MCF 10A (cell line): ENCODE data around the gene TYMS. TPM values are rescaled to one million over a fixed set of nuclear protein-coding genes. Genes with fewer than 3 reads are reported as not detected.

Experiments
- BruUV-seq: library from RNA; stranded (reverse); fragments of 400-500 nt; replicated peaks from 2 replicates; lab custom pipeline; 2021; lab: Mats Ljungman, UMichigan
- CTCF ChIA-PET: fragments of 300-600 bp; sonication (Branson Sonifier 250); formaldehyde crosslinking; extraction: SDS; loops from one replicate; lab custom pipeline; 2021; ENCODE audit warnings: antibody characterized with exemption, inconsistent platforms; lab: Yijun Ruan, JAX
- POLR2A ChIA-PET: fragments of 300-600, 350-650 bp; sonication (Branson Sonifier 250); formaldehyde crosslinking; extraction: SDS; loops from one replicate; lab custom pipeline; 2020; ENCODE audit warnings: antibody characterized with exemption, inconsistent platforms; lab: Yijun Ruan, JAX
- DNase-seq: peaks from one replicate; pipeline ENCODE4 v3.0.0-alpha.2; 2018; ENCODE audit not compliant: unreplicated experiment
- H3K27ac Mint-ChIP-seq: one replicate; pipeline ENCODE4 v1.8.0; 2022; ENCODE audit warnings: mild to moderate bottlenecking, low read depth, mixed read lengths; ENCODE audit not compliant: unreplicated experiment
- H3K27me3 Mint-ChIP-seq: one replicate; pipeline ENCODE4 v1.8.0; 2022; ENCODE audit warnings: mixed read lengths; ENCODE audit not compliant: insufficient read depth, unreplicated experiment
- H3K36me3 Mint-ChIP-seq: one replicate; pipeline ENCODE4 v1.8.0; 2022; ENCODE audit warnings: mild to moderate bottlenecking, moderate library complexity, mixed read lengths; ENCODE audit not compliant: insufficient read depth, unreplicated experiment
- H3K4me1 Mint-ChIP-seq: one replicate; pipeline ENCODE4 v1.8.0; 2022; ENCODE audit warnings: mixed read lengths; ENCODE audit not compliant: insufficient read depth, unreplicated experiment
- H3K4me3 Mint-ChIP-seq: one replicate; pipeline ENCODE4 v1.8.0; 2022; ENCODE audit warnings: mild to moderate bottlenecking, moderate library complexity, mixed read lengths; ENCODE audit not compliant: unreplicated experiment
- H3K9me3 Mint-ChIP-seq: one replicate; pipeline ENCODE4 v1.8.0; 2022; ENCODE audit warnings: mixed read lengths; ENCODE audit not compliant: unreplicated experiment
- CTCF ChIP-seq: fragments of 200-600 bp; IDR thresholded peaks from one replicate; pipeline ENCODE4 v1.8.0; 2022; ENCODE audit warnings: antibody characterized with exemption, mild to moderate bottlenecking; ENCODE audit not compliant: unreplicated experiment
- intact Hi-C: fragments of 100-400 bp; cut with micrococcal nuclease; formaldehyde crosslinking; loops from 2 replicates; pipeline ENCODE4 v1.14.1; 2022
- total RNA-seq: library from RNA; stranded (reverse); gene quantifications from 2 replicates; pipeline ENCODE4 v1.2.3, GENCODE V29; 2022

Gene TYMS
- total RNA-seq, 1 experiment from 2014 or later, result 57.0 TPM

- DNase-seq, result no peak
- Mint-ChIP-seq H3K27me3 (no peaks in the 10 kb centered on the region), H3K36me3 (peaks cover 87% of the 10 kb centered on the region), H3K4me3 (no peak overlapping the region), H3K4me1 (peaks cover 6% of the 10 kb centered on the region), H3K27ac (no peak overlapping the region), H3K9me3 (no peaks in the 10 kb centered on the region)
- ChIA-PET POLR2A (interaction anchor here (0.9 kb wide), 2 partner anchors 9 to 48 kb away, joined by 3 read pairs; no protein-coding TSS in a partner anchor), CTCF (interaction anchor here (0.6 to 1.1 kb wide), 3 partner anchors 11 to 1556 kb away, joined by 3 to 4 read pairs (median 3); no protein-coding TSS in a partner anchor)
- intact Hi-C loops, result no loop called here
- no TSS peak for BruUV-seq
- no peak for TF ChIP-seq CTCF
These were observed 25.4 kb downstream of the TYMS start for GRCh38 chr18:682833-683232.

GRCh38 chr18:683531-683930, 26.1 kb downstream of the TYMS start:
- Mint-ChIP-seq H3K36me3 (peaks cover 88% of the 10 kb centered on the region), H3K27ac (no peak overlapping the region), H3K27me3 (no peaks in the 10 kb centered on the region), H3K4me3 (no peak overlapping the region), H3K4me1 (peaks cover 6% of the 10 kb centered on the region), H3K9me3 (no peaks in the 10 kb centered on the region)
- no peak for TF ChIP-seq CTCF
- no peak for DNase-seq
- no TSS peak for BruUV-seq
- intact Hi-C loops, result no loop called here
- CTCF ChIA-PET, result interaction anchor here (1.0 to 1.1 kb wide), 2 partner anchors 16 to 156 kb away, joined by 3 read pairs; no protein-coding TSS in a partner anchor
- POLR2A ChIA-PET, result interaction anchor here (0.9 kb wide), 2 partner anchors 10 to 48 kb away, joined by 3 read pairs; no protein-coding TSS in a partner anchor

- ChIA-PET POLR2A (interaction anchor here (1.8 kb wide), 1 partner anchor 17 kb away, joined by 5 read pairs; no protein-coding TSS in a partner anchor), CTCF (interaction anchor here (0.6 to 1.5 kb wide), 5 partner anchors 50 to 154 kb away, joined by 3 to 8 read pairs (median 3); no protein-coding TSS in a partner anchor)
- no peak for TF ChIP-seq CTCF
- no peak overlapping the region for H3K27ac Mint-ChIP-seq
- peaks cover 6% of the 10 kb centered on the region for H3K4me1 Mint-ChIP-seq
- intact Hi-C loops, result no loop called here
- H3K27me3 Mint-ChIP-seq, result no peaks in the 10 kb centered on the region
- no peak overlapping the region for H3K4me3 Mint-ChIP-seq
- no TSS peak for BruUV-seq
- H3K9me3 Mint-ChIP-seq, result no peaks in the 10 kb centered on the region
- DNase-seq, result no peak
- peaks cover 87% of the 10 kb centered on the region for H3K36me3 Mint-ChIP-seq
These were observed 28.0 kb downstream of the TYMS start for GRCh38 chr18:685438-685837.

DNA sequence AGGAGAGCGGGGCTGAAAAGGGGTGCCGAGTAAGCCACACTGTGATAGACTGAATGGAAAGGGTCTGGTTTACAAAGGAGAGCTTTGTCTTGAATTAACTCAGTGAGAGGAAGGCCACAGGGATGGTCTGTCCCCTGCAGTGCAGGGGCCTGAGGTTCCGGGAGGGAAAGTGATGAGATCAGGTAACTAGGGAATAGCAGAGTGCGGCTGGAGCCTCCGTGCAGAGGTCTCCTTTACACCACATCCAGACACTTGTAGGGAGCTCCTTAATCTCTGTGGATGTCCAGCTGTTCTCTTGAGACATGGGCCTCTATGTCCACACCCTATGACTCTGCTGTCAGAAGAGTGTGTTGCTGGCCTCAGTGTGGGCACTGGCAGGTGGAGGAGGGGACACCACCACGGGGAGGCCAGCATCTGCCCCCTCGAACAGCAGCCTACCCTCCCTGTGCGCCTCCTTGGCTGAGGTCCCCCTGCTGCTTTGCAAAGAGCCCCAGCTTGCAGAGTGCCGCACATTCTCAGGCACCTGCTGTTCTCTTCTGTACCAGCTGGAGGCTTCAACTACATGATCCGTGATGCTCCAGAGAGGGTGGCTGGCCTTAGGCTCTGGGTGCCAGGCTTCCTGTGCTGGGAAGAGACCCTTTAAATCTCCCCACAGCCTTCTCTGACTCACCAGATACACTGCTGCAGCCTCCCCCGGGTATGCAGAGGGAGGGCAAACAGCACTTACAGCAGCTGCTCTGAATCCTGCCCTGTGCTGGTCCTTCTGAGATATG, 29.1 kb downstream of the TYMS start:
- no peak for DNase-seq
- no peak for TF ChIP-seq CTCF
- Mint-ChIP-seq H3K4me3 (no peak overlapping the region), H3K27ac (no peak overlapping the region), H3K27me3 (no peaks in the 10 kb centered on the region), H3K4me1 (peaks cover 6% of the 10 kb centered on the region), H3K36me3 (peaks cover 86% of the 10 kb centered on the region), H3K9me3 (no peaks in the 10 kb centered on the region)
- ChIA-PET POLR2A (interaction anchor here (0.5 to 1.8 kb wide), 4 partner anchors 16 to 155 kb away, joined by 3 to 5 read pairs (median 4); no protein-coding TSS in a partner anchor), CTCF (interaction anchor here (0.7 to 1.5 kb wide), 4 partner anchors 26 to 153 kb away, joined by 3 to 8 read pairs (median 4); no protein-coding TSS in a partner anchor)
- no TSS peak for BruUV-seq
- intact Hi-C loops, result no loop called here
